Measurements from ENCODE around the gene CPT1B. TPM values are rescaled to one million over a fixed set of nuclear protein-coding genes. Genes with fewer than 3 reads are reported as not detected.
A peak's percentile ranks its signal among the peaks of the same experiment; 100 is the strongest.

CPT1B gene
- total RNA-seq, 4 donors from 2014 or later: 9.7 to 38.7 (median 14.9) TPM

DNA sequence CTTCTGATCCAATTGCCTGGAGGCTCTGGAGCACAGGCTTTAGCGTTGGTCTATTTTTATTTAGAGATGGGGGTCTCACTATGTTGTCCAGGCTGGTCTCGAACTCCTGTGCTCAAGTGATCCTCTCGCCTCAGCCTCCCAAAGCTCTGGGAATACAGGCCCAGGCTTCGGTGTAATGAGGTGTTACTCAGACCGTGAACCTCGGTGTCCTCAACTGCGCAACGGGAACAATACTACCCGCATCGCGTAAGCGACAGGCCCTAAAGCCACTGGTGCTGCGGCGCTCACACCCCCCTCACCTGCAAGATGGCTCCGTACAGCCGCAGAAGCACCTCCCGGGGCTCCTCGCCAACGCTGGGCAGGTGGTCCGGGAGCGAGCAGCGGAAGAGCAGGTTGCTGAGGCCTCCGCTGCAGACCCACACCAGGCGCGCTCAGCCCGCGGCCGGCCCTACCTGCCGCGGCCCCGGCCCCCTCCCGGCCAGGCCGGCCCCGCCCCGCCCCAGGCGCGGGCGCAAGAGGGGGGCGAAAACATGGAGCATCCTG, 3.8 kb upstream of the CPT1B start:
- Histone ChIP-seq H3K36me3 (no peaks in the 10 kb centered on the region), H3K4me1 (peaks cover 13 to 35% of the 10 kb centered on the region in 2 donors), H3K9me3 (no peaks in the 10 kb centered on the region), H3K27me3 (no peaks in the 10 kb centered on the region), H3K27ac (peak overlapping the region; percentile 95 to 98 (median 96)), H3K4me3 (replicated peaks in 1 of 3) (peak overlapping the region; percentile 75 to 95 (median 80))
- intact Hi-C loops (cut with DNase I): loop anchor here (5.0 kb wide), 1 partner anchor 60 kb away; no protein-coding TSS in a partner anchor
- no peak for DNase-seq
- WGBS, 2 donors: 20% methylated on average over 8 of the region's 39 CpGs; no CpG with 5 or more reads in 1 of the 2 donors
- no peak for TF ChIP-seq POLR2A (IDR thresholded peaks at IDR 0.05)
- TF ChIP-seq, protein P1, sequence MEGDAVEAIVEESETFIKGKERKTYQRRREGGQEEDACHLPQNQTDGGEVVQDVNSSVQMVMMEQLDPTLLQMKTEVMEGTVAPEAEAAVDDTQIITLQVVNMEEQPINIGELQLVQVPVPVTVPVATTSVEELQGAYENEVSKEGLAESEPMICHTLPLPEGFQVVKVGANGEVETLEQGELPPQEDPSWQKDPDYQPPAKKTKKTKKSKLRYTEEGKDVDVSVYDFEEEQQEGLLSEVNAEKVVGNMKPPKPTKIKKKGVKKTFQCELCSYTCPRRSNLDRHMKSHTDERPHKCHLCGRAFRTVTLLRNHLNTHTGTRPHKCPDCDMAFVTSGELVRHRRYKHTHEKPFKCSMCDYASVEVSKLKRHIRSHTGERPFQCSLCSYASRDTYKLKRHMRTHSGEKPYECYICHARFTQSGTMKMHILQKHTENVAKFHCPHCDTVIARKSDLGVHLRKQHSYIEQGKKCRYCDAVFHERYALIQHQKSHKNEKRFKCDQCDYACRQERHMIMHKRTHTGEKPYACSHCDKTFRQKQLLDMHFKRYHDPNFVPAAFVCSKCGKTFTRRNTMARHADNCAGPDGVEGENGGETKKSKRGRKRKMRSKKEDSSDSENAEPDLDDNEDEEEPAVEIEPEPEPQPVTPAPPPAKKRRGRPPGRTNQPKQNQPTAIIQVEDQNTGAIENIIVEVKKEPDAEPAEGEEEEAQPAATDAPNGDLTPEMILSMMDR (IDR thresholded peaks at IDR 0.05): no peak

DNA sequence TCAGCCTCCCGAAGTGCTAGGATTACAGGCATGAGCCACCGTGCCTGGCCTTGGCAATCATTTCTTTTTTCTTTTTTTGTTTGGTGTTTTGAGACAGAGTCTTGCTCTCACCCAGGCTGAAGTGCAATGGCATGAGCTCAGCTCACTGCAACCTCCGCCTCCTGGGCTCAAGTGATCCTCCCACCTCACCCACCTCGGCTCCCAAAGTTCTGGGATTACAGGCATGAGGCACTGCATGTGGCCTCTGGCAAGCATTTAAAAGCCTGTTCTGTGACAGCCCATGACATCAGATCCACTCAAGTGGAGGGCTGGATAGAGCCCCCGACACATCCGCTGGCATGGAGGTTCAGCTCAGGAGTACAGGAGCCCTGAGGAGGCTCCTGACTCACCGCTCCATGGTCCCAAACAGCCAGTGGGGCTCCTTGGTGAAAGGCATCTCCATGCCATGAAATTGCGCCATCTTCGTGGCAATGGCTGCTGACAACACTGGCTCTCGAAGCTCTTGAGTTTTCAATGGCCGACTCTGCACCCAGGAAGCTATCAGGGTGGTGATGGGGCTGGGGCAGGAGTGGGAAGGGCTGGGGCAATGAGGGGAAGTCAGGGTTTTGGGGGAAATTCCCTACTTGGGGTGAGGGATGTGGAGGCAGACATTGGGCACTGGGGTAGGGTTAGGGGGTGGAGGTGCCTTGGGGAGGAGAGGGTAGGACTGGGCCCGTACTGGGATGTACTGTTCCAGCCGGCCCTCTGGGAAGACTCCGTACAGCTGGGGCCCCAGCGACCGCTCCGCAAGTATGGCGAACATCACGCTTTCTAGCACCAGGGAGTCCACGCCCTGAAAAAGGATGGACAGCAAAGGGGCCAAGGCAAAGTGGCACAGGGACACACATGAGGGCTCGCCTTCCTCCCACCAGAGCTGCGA, 3.1 kb upstream of the CPT1B start:
- peak overlapping the region in 2 of 3 donors; percentile 80 to 95 for H3K4me3 ChIP-seq (replicated peaks in 1 of 3)
- intact Hi-C loops (cut with DNase I): loop anchor here (5.0 kb wide), 1 partner anchor 59 kb away; no protein-coding TSS in a partner anchor
- 84 to 93% methylated on average over 18 to 21 of the region's 22 CpGs for WGBS, 2 donors

DNA sequence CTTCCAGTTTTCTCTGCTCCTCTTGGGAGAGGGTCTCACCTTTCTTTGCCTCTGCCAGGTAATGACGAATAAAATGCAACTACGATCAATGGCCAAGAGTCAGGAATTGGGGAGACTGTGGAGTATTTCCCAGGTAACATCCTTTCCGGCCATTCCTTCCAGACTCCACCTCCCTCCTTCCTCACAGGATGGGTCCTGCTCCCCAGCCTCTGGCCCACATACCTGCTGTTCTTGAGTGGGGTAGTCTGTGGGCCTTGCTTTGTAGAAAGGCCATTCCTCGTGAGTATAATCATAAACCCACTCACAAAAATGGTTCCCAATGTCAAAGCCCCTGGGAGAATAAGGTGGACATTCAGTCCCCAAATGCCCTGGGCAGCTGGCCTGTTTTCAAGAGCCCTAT, 1.5 kb upstream of the CPT1B start:
- WGBS, 2 donors: 96 to 98% methylated on average over 4 of the region's 4 CpGs
- intact Hi-C loops (cut with DNase I): loop anchor here (5.0 kb wide), 1 partner anchor 57 kb away; no protein-coding TSS in a partner anchor
- Histone ChIP-seq H3K9me3 (no peaks in the 10 kb centered on the region), H3K27me3 (no peaks in the 10 kb centered on the region), H3K27ac (no peak overlapping the region), H3K4me1 (peaks cover 13 to 35% of the 10 kb centered on the region in 2 donors), H3K36me3 (no peaks in the 10 kb centered on the region), H3K4me3 (replicated peaks in 1 of 3) (no peak overlapping the region)
- DNase-seq: no peak
- no peak for TF ChIP-seq POLR2A (IDR thresholded peaks at IDR 0.05)
- TF ChIP-seq, protein P1 (IDR thresholded peaks at IDR 0.05): no peak

More for the DNA sequence above, 3.1 kb upstream of the CPT1B start:
- no peak for DNase-seq
- peaks cover 13 to 35% of the 10 kb centered on the region in 2 donors for H3K4me1 ChIP-seq
- H3K27ac ChIP-seq: peak overlapping the region in 2 of 3 donors; percentile 95 to 96
- H3K27me3 ChIP-seq: no peaks in the 10 kb centered on the region
- no peaks in the 10 kb centered on the region for H3K9me3 ChIP-seq
- TF ChIP-seq, protein P1 (IDR thresholded peaks at IDR 0.05): no peak
- no peak for TF ChIP-seq POLR2A (IDR thresholded peaks at IDR 0.05)
- no peaks in the 10 kb centered on the region for H3K36me3 ChIP-seq

DNA sequence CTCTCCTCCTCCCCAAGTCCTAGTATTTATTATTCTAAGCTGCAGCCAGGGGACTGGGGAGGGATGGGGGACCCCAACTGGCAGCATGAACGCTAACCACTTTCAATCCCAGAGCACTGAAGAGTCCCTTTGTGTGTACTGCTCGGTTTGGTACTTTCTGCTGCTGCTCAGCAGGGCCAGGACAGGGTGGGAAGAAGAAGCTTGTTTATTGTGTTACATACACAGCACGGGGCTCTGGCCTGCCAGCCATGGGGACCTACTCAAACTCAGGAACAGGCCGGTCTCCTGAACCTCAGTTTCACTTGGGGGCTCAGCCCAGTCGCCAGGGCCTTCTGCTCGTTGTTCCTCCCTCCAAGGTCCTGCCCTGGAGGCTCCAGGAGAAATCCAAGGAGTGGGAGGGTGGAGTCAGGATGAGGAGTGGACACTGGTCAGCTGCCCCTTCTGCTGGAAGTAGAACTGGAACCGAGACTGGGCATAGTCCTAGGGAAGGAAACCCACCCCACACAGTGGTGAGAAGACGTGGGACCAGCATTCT, 616 bp upstream of the CPT1B start:
- intact Hi-C loops (cut with DNase I): no loop called here
- peak overlapping the region in 1 of 3 donors; percentile 33 for H3K27ac ChIP-seq
- peaks cover 13 to 34% of the 10 kb centered on the region in 2 donors for H3K4me1 ChIP-seq
- no peak overlapping the region for H3K4me3 ChIP-seq (replicated peaks in 1 of 3)
- no peak for DNase-seq
- no peaks in the 10 kb centered on the region for H3K9me3 ChIP-seq
- no peak for TF ChIP-seq POLR2A (IDR thresholded peaks at IDR 0.05)
- TF ChIP-seq, protein P1 (IDR thresholded peaks at IDR 0.05): no peak
- WGBS, 2 donors: 82 to 87% methylated on average over 5 to 7 of the region's 8 CpGs
- H3K27me3 ChIP-seq: no peaks in the 10 kb centered on the region
- H3K36me3 ChIP-seq: no peaks in the 10 kb centered on the region

Data from thyroid gland (tissue), 4 donors.